Tibial nerve (tissue), 3 donors: ENCODE data around the gene GSTT4.

ENCODE experiments used
- CTCF ChIP-seq, 5 experiments: fragments of 200-600 bp in 3 of 5; fragments of 450-650 bp in 2 of 5; sonication (generic) in 3 of 5; IDR thresholded peaks; one replicate each; pipeline ENCODE4 v1.5.1; 2016 to 2019; ENCODE audit warnings: antibody characterized with exemption in 5 of 5, mild to moderate bottlenecking in 3 of 5, moderate library complexity in 2 of 5
- POLR2A ChIP-seq, 2 donors: fragments of 450-650 bp; IDR thresholded peaks; one replicate each; pipeline ENCODE4 v1.6.1; 2017; ENCODE audit warnings: antibody characterized with exemption in 2 of 2, mild to moderate bottlenecking in 2 of 2, moderate library complexity in 2 of 2

DNA sequence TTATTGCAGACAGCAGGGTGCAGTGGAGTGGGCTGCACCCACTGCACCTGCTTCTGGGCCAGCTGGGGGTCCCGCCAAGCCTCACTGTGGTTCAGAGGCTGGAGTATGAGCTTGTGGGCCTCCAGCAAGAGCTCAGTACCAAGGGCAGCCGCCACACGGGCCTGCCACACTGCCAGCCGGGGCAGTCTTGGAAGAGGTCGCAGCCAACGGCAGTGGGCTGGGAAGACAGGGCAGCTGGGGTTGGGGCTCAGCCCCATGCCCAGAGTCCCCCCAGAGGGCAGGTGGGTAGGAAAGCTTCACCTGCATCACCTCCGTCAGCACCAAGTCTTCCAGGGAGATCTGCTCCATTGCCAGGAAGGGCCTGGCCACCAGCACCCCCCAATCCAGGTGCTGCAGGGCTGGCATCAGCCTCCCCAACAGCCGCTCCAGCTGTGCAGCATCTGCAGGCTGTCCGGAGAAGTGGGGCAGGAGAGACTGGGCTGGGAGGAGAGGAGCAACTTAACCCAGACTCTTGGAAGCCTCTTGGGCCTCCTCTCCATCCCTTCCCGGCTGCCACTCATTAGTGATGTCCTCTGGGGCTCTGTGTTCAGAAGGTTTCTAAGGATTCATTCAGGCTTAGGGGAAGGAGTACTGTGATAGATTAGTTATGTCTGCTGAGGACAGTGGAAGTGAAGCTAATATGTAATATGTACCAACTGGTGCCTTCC lies 1.1 kb upstream of the GSTT4 start:
- TF ChIP-seq CTCF (IDR thresholded peaks at IDR 0.05) = no peak
- TF ChIP-seq POLR2A (IDR thresholded peaks at IDR 0.05) = no peak
